Type B pancreatic cell (in vitro differentiated cells): ENCODE data around the gene PTPN22. TPM values are rescaled to one million over a fixed set of nuclear protein-coding genes. Genes with fewer than 3 reads are reported as not detected.

Source experiments
- DNase-seq: peaks from one replicate; pipeline ENCODE4 v3.0.0; 2021; ENCODE audit warnings: mixed read lengths; ENCODE audit not compliant: unreplicated experiment; ENCODE audit errors: extremely low spot score
- H3K27ac Mint-ChIP-seq: 2 replicates; pipeline ENCODE4 v1.8.0; 2021; ENCODE audit warnings: mild to moderate bottlenecking, mixed read lengths
- H3K27me3 Mint-ChIP-seq: 2 replicates; pipeline ENCODE4 v1.8.0; 2021; ENCODE audit warnings: mixed read lengths
- H3K36me3 Mint-ChIP-seq: 2 replicates; pipeline ENCODE4 v1.8.0; 2021; ENCODE audit warnings: mixed read lengths
- H3K4me1 Mint-ChIP-seq: one replicate; pipeline ENCODE4 v1.8.0; 2021; ENCODE audit warnings: mixed read lengths; ENCODE audit not compliant: unreplicated experiment
- H3K4me3 Mint-ChIP-seq: 2 replicates; pipeline ENCODE4 v1.8.0; 2021; ENCODE audit warnings: mild to moderate bottlenecking, mixed read lengths
- H3K9me3 Mint-ChIP-seq: 2 replicates; pipeline ENCODE4 v1.8.0; 2021; ENCODE audit warnings: mixed read lengths
- total RNA-seq: library from RNA; stranded (reverse); gene quantifications from 2 replicates; pipeline ENCODE4 v1.2.1, GENCODE V29; 2021; ENCODE audit warnings: low replicate concordance
- TF ChIP-seq, protein P1 (sequence below): fragments of 200-600 bp; sonication (generic); conservative IDR thresholded peaks from 2 replicates; pipeline ENCODE4 v1.5.0; 2021; ENCODE audit warnings: antibody characterized with exemption, mild to moderate bottlenecking

The PTPN22 gene
- total RNA-seq, 1 donor from 2014 or later = not detected

DNA sequence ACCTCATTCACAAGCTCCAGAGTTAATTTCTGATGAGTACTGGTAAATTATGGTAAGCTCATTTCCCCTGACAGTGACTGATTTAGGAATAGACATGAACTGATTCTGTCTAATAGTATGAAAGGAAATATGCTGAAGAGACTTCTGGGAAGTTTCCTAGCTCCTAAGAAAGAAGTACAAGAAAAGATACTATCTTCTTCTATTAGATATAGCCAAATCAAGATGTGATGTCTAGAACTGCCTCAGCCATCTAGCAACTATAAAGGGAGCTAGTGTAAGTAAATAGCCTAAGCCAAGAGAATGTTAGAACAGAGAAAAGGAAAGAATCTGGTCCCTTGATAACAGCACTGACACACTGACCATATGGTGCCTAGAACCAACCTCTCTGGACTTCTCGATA, 101.5 kb downstream of the PTPN22 start:
- TF ChIP-seq, protein P1, sequence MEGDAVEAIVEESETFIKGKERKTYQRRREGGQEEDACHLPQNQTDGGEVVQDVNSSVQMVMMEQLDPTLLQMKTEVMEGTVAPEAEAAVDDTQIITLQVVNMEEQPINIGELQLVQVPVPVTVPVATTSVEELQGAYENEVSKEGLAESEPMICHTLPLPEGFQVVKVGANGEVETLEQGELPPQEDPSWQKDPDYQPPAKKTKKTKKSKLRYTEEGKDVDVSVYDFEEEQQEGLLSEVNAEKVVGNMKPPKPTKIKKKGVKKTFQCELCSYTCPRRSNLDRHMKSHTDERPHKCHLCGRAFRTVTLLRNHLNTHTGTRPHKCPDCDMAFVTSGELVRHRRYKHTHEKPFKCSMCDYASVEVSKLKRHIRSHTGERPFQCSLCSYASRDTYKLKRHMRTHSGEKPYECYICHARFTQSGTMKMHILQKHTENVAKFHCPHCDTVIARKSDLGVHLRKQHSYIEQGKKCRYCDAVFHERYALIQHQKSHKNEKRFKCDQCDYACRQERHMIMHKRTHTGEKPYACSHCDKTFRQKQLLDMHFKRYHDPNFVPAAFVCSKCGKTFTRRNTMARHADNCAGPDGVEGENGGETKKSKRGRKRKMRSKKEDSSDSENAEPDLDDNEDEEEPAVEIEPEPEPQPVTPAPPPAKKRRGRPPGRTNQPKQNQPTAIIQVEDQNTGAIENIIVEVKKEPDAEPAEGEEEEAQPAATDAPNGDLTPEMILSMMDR = no peak
- no peak for DNase-seq
- Mint-ChIP-seq H3K4me3 (no peak overlapping the region), H3K27ac (no peak overlapping the region), H3K27me3 (no peaks in the 10 kb centered on the region), H3K9me3 (no peaks in the 10 kb centered on the region), H3K36me3 (peaks cover 25% of the 10 kb centered on the region), H3K4me1 (peaks cover 6% of the 10 kb centered on the region)

DNA sequence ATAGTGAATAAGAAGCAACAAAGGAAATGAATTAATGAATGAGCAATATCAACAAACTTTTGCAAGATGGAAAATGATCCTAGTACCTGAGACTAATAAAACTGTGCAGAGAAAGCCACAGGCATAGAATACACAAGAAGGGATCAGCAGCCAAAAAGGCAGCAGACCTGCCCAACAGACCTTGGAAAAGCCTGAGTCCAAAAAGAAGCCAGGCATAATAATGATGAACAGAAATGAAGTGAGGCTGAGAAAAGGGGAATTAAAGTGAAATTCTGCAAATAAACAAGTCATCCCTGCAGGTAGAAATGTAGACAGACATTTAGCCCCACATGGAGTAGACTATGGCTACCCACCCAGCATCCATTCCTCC, 101.9 kb downstream of the PTPN22 start:
- no peak overlapping the region for H3K4me3 Mint-ChIP-seq
- peaks cover 6% of the 10 kb centered on the region for H3K4me1 Mint-ChIP-seq
- no peaks in the 10 kb centered on the region for H3K9me3 Mint-ChIP-seq
- H3K27me3 Mint-ChIP-seq = no peaks in the 10 kb centered on the region
- H3K27ac Mint-ChIP-seq = no peak overlapping the region
- DNase-seq = no peak
- H3K36me3 Mint-ChIP-seq = peaks cover 25% of the 10 kb centered on the region
- TF ChIP-seq, protein P1 = no peak

DNA sequence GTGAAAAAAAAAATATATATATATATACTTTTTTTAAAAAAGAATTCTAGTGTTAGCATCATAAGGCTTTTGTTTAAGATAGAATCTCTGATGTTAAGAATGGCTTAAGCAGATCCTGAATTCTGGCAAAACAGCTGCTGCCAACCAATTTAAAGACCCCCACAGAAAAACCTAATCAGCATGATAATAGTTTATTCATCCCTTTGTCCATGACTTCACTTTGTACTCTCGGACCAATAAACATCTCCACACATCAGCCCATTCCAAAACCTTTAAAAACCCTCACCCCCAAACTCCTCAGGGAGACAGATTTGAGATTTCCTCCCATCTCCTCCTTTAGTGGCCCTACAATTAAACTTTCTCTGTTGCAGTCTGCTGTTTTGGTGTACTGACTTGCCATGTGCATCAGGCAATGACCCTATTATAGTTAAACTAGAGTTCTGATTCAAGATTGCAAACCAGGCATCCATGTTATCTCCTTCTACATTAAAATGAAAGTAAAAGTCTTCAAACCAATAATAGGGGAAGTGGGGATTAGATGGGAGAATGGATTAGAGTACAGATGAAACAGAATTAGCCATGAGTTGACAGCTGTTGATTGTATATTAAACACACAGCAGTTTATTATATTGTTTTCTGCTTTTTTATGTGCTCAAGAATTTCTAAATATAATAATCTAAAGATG, 102.5 kb downstream of the PTPN22 start:
- peaks cover 6% of the 10 kb centered on the region for H3K4me1 Mint-ChIP-seq
- no peak overlapping the region for H3K27ac Mint-ChIP-seq
- TF ChIP-seq, protein P1 = no peak
- H3K9me3 Mint-ChIP-seq = no peaks in the 10 kb centered on the region
- H3K4me3 Mint-ChIP-seq = no peak overlapping the region
- H3K27me3 Mint-ChIP-seq = no peaks in the 10 kb centered on the region
- peaks cover 25% of the 10 kb centered on the region for H3K36me3 Mint-ChIP-seq
- no peak for DNase-seq

DNA sequence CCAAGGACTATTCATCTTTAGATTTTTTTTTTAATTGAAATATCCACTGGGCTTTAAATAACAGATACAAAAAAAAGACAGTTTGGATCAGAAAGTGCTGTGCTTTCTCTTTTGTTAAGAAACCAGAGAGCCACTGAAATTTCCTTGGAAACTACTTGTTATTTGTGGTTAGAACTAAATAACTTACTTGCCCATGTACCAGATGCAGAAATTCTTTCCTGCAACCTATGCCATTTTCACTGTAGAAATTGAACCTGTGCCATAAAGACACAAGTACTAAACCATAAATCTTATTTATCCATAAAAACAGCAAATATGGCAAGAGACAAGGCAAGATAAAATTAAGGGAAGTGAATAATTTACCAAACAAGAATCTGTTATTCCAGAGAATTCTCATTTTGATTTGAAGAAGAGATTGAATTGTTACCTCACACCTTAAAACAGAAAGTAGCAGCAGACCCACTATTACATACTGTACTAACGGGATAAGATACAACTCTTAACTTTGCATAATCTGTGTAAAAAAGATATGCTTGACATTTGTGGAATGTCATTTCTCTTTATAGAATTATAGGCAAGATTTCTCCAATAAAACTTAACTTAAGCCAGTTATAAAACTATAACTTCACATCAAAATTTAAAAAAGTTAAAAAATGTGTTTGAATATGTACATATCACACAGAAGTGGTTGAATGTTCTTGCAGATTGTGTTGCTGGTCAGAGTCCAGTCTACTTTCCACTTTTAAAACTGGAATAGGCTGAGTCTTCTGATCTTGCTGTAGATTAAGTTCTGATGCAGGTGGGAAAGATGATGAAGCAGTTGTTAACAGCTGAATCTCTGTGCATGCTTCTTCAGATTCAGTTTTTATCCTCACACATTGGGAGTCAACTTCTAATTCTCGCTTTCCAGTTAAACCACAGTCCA, 105.9 kb downstream of the PTPN22 start:
- Mint-ChIP-seq H3K27me3 (no peaks in the 10 kb centered on the region), H3K36me3 (peaks cover 18% of the 10 kb centered on the region), H3K4me1 (peaks cover 6% of the 10 kb centered on the region), H3K9me3 (no peaks in the 10 kb centered on the region), H3K27ac (no peak overlapping the region), H3K4me3 (no peak overlapping the region)
- DNase-seq = no peak
- TF ChIP-seq, protein P1 = no peak

Other genes with a start within 250 kb of the PTPN22 start
- 17.7 and 27.1 TPM in 2 replicates for gene PHTF1, start 112.2 kb downstream of the PTPN22 start, total RNA-seq
- 18.8 and 21.2 TPM in 2 replicates for gene RSBN1, start 59.2 kb downstream of the PTPN22 start, total RNA-seq
- 1.2 TPM in 2 replicates for gene BCL2L15, start 15.9 kb upstream of the PTPN22 start, total RNA-seq
- gene AP4B1, start 33.1 kb upstream of the PTPN22 start, total RNA-seq = 13.5 and 22.4 TPM in 2 replicates
- 5.7 and 16.0 TPM in 2 replicates for gene DCLRE1B, start 33.6 kb upstream of the PTPN22 start, total RNA-seq
- gene HIPK1, start 57.6 kb upstream of the PTPN22 start, total RNA-seq = 49.9 and 62.0 TPM in 2 replicates
- 7.5 and 30.5 TPM in 2 replicates for gene OLFML3, start 107.8 kb upstream of the PTPN22 start, total RNA-seq